ENCODE results near the gene MAST4.

- TF ChIP-seq EZH2phosphoT487 (IDR thresholded peaks at IDR 0.05; ENCODE audit: insufficient read depth, low read depth) (no peak), EZH2 (IDR thresholded peaks at IDR 0.05; ENCODE audit: insufficient read depth, poor library complexity, severe bottlenecking) (no peak)
Measured at GRCh38 chr5:67092535-67092934, 496.3 kb downstream of the MAST4 start.
